GM18519 (cell line): ENCODE measurements around the gene COX6B2.

Experiments
- ATAC-seq: cut with Tn5 transposase; IDR thresholded peaks from one replicate; pipeline ENCODE4 v1.9.1; 2021; ENCODE audit warnings: mild to moderate bottlenecking, moderate library complexity; ENCODE audit not compliant: unreplicated experiment, low FRiP score

COX6B2 gene

GRCh38 chr19:55362990-55363716 lies 8.6 kb upstream of the COX6B2 start, which contains the start of gene GARIN5B:
TSS of gene GARIN5B (minus strand) at chr19:55363260. CDS start at chr19:55363066, 194 bp downstream.
- ATAC-seq, result no peak

DNA sequence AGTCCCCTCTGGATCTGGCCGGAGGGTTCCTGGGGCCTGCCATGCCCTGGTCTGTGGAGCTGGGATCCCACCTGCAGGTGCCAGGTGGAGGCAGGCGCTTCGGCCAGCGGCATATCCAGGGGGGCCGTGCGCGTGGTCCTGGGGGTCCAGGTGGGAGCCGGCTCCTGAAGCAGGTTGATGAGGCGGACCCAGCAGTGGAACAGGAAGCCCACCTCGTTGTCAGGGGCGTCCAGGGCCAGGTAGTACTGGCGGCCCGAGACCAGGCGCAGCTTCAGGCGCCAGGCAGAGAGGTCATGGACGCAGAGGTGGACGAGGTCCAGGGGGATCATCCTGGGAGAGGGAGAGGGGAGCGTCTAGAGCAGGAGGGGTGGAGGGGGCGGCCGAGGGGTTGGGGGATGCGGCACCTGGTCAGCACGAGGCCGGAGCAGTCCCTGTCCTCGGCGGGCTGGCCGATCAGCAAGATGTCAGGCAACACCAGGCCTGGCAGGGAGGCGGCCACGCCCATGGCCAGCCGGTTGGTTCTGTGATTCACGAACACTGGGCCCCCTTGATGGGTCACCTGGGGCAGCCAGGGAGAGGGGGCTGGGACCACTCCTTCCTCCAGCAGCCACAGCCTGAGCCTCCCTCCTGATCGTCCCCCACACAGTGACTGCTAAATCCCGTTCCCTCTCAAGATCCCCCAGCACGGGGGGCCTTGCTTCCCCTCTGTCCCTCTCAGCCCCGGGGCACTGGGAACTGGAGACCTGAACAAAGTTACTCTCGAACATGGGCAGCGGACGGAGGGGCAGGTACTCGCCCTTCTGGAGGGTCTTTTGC lies 7.9 kb upstream of the COX6B2 start:
- ATAC-seq, result no peak

GRCh38 chr19:55360902-55361301 lies 6.4 kb upstream of the COX6B2 start:
- no peak for ATAC-seq

GRCh38 chr19:55358943-55359908 lies 4.7 kb upstream of the COX6B2 start:
- no peak for ATAC-seq

- ATAC-seq, result no peak
Measured at GRCh38 chr19:55358493-55358892, 4.0 kb upstream of the COX6B2 start.

GRCh38 chr19:55355213-55355821 lies 798 bp upstream of the COX6B2 start:
- ATAC-seq, result no peak

GRCh38 chr19:55353803-55354697 lies 469 bp downstream of the COX6B2 start:
- no peak for ATAC-seq

GRCh38 chr19:55353356-55353802 lies 1.1 kb downstream of the COX6B2 start:
- no peak for ATAC-seq

DNA sequence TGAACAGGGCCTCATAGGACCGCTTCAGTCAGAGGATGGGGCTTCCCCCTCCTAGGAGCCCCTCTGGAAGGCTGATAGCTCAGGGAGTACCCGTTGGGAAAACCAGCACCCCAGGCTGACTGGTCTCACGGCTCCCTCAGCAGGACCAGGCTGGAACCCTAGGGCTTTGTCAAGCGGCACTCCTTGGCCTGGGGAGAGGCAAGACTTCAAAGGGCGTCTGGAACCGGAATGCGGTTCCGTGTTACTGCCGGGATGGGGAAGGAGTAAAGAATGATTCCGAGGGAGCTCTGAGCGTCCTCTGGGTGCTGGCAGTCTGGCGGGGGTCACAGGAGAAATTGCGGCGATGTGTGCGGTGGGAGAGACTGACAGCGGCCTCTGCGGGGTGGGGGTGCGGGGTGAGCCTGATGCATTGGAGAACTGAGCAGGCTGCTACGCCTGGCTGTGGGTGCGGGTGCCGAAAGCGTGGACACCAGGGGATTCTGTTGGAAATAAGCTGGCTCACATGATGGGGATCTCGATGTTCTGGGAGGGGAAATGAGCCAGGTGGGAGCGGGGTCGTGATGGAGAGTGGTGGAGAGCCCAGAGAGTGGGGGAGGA lies 1.9 kb downstream of the COX6B2 start:
- no peak for ATAC-seq

- no peak for ATAC-seq
Measured at GRCh38 chr19:55352040-55352439, 2.5 kb downstream of the COX6B2 start.

DNA sequence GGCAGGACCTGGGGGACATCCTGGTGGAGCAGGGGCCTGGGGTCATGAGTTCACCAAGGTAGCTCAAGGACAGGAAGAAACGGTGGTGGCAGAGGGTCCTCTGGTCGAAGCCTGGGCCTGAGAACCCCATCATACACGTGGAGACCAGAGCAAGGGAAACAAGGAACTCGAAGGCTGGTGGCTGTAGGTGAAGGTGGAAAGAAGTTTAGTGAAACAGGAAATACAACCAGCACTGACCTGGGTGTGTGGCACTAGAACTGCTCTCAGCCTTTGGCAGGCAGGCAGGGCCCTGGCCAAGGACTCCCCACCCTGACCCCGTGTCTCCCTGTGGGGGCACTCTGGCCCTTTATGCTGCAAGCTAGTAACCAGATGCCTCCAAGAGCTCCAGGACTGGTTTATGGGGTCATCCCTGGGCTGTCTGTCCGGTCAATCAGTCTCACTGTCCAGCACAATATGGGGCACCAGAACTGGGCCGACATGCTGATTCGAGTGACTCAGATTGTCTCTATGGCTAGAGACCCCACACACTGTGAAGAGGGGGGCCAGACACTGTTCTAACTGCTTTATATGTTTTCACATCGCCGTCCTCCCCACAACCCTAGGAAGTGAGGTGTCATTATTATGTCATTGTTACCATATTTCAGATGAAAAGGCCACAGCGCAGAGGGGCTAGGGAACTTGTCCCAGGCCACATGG lies 3.8 kb downstream of the COX6B2 start:
- no peak for ATAC-seq

- ATAC-seq, result no peak
Measured at GRCh38 chr19:55348317-55349034, 6.0 kb downstream of the COX6B2 start.

GRCh38 chr19:55347442-55348009 lies 7.0 kb downstream of the COX6B2 start:
- ATAC-seq, result no peak

GRCh38 chr19:55346725-55347441 lies 7.6 kb downstream of the COX6B2 start:
- ATAC-seq, result no peak

GRCh38 chr19:55345818-55346724 lies 8.4 kb downstream of the COX6B2 start:
- ATAC-seq, result no peak
